AG04450 (cell line): ENCODE measurements around the gene MEGF6. TPM values are rescaled to one million over a fixed set of nuclear protein-coding genes. Genes with fewer than 3 reads are reported as not detected.

Experiments used
- CTCF ChIA-PET: fragments of 300-600, 350-600 bp; formaldehyde crosslinking; extraction: SDS; loops from one replicate; lab custom pipeline; 2022; ENCODE audit warnings: antibody characterized with exemption, inconsistent platforms; lab: Charles Lee
- POLR2A ChIA-PET: fragments of 350-600 bp; formaldehyde crosslinking; extraction: SDS; loops from one replicate; lab custom pipeline; 2021; ENCODE audit warnings: antibody characterized with exemption, inconsistent platforms; lab: Yijun Ruan, JAX
- DNase-seq: peaks from one replicate; pipeline ENCODE4 v3.0.0-alpha.2; 2011; ENCODE audit warnings: low read depth, low spot score
- H3K27ac ChIP-seq: one replicate; pipeline ENCODE4 v1.5.1; 2012; ENCODE audit warnings: low read depth, low read length, control low read depth
- H3K27me3 ChIP-seq: one replicate; pipeline ENCODE4 v1.6.0; 2012; ENCODE audit warnings: low read length; ENCODE audit not compliant: control insufficient read depth, insufficient read depth
- H3K4me3 ChIP-seq: 2 replicates; pipeline ENCODE4 v1.5.1; 2011; ENCODE audit warnings: mild to moderate bottlenecking, low read depth, low read length, control low read depth
- H3K9me3 ChIP-seq: 2 replicates; pipeline ENCODE4 v1.5.1; 2012; ENCODE audit warnings: low read length; ENCODE audit not compliant: control insufficient read depth, insufficient read depth
- polyA plus RNA-seq: library from polyadenylated mRNA; depleted of rRNA; stranded (reverse); fragments of >200 nt; gene quantifications from 2 replicates; pipeline ENCODE4 v1.2.3, GENCODE V29; 2011
- TF ChIP-seq, protein P1 (sequence below): IDR thresholded peaks from 2 replicates; pipeline ENCODE4 v1.5.1; 2011; ENCODE audit warnings: low read depth, low read length, control low read depth, inconsistent platforms

MEGF6 gene
- polyA plus RNA-seq, 1 experiment = 0.45 TPM

DNA sequence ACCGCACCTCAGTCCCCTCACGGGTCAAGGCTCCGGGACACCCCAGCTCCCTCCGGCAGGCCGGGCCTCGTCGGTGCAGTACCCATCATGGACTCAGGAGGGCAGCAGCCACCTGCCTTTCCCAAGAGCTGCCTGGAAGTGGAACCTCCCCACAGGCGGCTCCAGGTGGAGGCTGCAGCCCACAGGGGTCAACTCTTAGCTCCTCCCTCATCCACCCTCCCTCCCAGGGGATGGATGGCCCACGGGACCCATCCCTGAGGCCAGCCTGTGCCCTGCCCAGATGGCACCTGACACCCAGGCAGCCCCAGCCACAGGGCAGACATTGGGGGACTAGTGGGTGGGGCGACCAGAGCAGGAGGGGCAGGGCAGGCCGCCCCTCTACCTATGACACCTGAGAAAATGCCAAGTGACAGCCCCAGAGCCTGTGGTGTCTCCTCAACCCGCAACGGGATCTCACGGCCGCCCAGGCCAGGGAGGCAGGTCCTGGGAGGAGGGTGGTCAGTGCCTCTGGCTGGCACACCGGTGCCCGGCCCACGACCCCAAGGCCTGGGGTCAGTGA lies 158.0 kb downstream of the MEGF6 start:
- Histone ChIP-seq H3K27me3 (peaks cover 15% of the 10 kb centered on the region), H3K4me3 (no peak overlapping the region), H3K9me3 (no peaks in the 10 kb centered on the region; the same call in 1 of the 2 replicates), H3K27ac (no peak overlapping the region)
- peak; percentile 30 for DNase-seq
- ChIA-PET POLR2A (interaction anchor here (1.3 kb wide), 1 partner anchor 18 kb away, joined by 3 read pairs; no protein-coding TSS in a partner anchor), CTCF (interaction anchor here (0.6 to 2.6 kb wide), 37 partner anchors 8 to 1030 kb away, joined by 3 to 99 read pairs (median 4); partner anchors contain the start of gene LRRC47)
- TF ChIP-seq, protein P1, sequence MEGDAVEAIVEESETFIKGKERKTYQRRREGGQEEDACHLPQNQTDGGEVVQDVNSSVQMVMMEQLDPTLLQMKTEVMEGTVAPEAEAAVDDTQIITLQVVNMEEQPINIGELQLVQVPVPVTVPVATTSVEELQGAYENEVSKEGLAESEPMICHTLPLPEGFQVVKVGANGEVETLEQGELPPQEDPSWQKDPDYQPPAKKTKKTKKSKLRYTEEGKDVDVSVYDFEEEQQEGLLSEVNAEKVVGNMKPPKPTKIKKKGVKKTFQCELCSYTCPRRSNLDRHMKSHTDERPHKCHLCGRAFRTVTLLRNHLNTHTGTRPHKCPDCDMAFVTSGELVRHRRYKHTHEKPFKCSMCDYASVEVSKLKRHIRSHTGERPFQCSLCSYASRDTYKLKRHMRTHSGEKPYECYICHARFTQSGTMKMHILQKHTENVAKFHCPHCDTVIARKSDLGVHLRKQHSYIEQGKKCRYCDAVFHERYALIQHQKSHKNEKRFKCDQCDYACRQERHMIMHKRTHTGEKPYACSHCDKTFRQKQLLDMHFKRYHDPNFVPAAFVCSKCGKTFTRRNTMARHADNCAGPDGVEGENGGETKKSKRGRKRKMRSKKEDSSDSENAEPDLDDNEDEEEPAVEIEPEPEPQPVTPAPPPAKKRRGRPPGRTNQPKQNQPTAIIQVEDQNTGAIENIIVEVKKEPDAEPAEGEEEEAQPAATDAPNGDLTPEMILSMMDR = peak; percentile 89

DNA sequence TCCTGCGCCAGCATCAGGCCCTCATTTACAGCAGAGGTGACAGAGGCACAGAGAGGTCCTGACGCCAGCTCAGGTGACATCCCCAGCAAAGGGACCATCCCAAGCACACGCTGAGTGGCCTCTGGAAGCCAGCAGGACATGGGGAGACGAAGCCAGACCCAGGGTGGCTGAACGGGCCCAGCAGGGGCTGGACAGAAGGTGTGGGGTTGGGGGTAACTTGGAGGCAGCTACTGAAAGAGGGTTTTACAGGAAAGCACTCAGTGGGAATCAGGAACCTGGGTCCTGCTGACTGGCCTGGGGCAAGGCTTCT lies 158.5 kb downstream of the MEGF6 start:
- Histone ChIP-seq H3K9me3 (no peaks in the 10 kb centered on the region; the same call in 1 of the 2 replicates), H3K27ac (no peak overlapping the region), H3K27me3 (peaks cover 15% of the 10 kb centered on the region), H3K4me3 (no peak overlapping the region)
- DNase-seq = no peak
- TF ChIP-seq, protein P1 = no peak
- CTCF ChIA-PET = interaction anchor here (0.6 to 2.6 kb wide), 36 partner anchors 8 to 1029 kb away, joined by 3 to 99 read pairs (median 4); partner anchors contain the start of gene LRRC47
- POLR2A ChIA-PET = interaction anchor here (1.3 kb wide), 1 partner anchor 19 kb away, joined by 3 read pairs; no protein-coding TSS in a partner anchor

DNA sequence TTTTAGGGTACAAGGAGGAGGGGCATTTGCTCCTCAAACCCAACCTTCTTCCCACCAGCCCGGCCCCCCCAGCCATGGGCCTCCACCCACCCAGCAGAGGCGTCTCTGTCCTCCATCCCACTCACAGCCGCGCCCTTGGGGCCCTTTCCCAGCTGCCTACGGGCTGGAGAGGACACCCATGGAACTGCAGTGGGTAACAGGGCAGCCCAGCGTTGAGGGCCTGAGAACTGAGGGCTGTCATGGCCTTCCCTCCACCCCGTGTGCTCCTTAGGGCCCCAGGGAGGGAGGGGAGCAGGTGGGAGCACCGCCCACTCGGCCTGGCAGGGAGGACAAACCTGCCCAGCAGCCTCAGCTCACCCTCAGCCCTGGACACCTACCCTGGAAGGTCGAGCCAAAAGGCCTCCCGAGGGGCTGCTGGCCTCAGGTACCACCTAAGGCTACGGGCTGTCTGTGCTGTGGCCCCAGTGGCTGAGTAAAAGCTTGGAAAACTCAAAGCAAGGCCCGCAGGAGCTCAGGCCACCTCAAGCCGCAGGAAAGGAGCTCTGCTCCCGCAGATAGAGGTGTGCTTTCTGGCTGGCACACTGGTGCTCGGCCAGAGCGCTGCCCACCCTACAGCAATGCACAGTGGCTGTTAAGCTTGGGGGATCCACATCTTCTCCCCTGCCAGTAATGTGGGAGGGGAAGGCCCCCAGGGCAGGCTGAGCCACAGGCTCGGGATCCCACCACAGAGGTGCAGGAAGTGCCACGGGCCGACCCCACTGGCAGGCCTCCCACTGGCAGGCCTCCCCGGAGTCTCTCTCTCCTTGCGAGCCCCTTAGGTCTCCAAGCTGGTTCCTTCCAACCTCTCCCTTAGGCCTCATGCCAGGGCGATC lies 159.1 kb downstream of the MEGF6 start:
- ChIA-PET CTCF (interaction anchor here (0.6 to 2.6 kb wide), 36 partner anchors 7 to 1029 kb away, joined by 3 to 99 read pairs (median 4); partner anchors contain the start of gene LRRC47), POLR2A (interaction anchor here (1.3 kb wide), 1 partner anchor 19 kb away, joined by 3 read pairs; no protein-coding TSS in a partner anchor)
- no peaks in the 10 kb centered on the region; the same call in 1 of the 2 replicates for H3K9me3 ChIP-seq
- H3K4me3 ChIP-seq = no peak overlapping the region
- DNase-seq = no peak
- TF ChIP-seq, protein P1 = no peak
- no peak overlapping the region for H3K27ac ChIP-seq
- peaks cover 15% of the 10 kb centered on the region for H3K27me3 ChIP-seq

DNA sequence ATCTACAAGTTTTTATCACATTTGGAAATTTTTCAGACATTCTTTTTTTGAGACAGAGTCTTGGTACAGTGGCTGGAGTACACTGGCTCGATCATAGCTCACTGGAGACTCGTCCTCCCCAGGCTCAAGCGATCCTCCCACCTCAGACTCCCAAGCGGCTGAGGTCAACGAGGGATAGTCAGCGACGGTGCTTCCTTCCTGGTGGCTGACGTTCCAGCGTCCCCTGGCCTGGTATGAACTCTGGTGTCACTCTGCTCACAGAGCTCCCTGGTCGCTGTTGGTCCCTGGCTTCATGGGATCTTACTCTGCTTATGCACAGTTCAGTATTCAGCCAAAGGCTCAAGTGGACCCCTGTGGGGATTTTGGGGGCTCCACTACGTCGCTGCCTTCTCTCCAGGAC lies 160.3 kb downstream of the MEGF6 start:
- TF ChIP-seq, protein P1 = no peak
- no peak for DNase-seq
- Histone ChIP-seq H3K9me3 (no peaks in the 10 kb centered on the region; the same call in 1 of the 2 replicates), H3K27ac (no peak overlapping the region), H3K4me3 (no peak overlapping the region), H3K27me3 (peaks cover 13% of the 10 kb centered on the region)
- ChIA-PET CTCF (interaction anchor here (0.9 kb wide), 1 partner anchor 168 kb away, joined by 3 read pairs; no protein-coding TSS in a partner anchor), POLR2A (no interaction called here)
